H1 (cell line): ENCODE data around the gene POU2F2. TPM values are rescaled to one million over a fixed set of nuclear protein-coding genes. Genes with fewer than 3 reads are reported as not detected.

ENCODE experiments used
- CBX8 ChIP-seq: fragments of 300-800, 300-1000 bp; sonication (generic); IDR thresholded peaks from 2 replicates; pipeline ENCODE4 v1.7.1; 2016; ENCODE audit warnings: low read depth, low read length, borderline replicate concordance
- RBBP5 ChIP-seq: IDR thresholded peaks from 2 replicates; pipeline ENCODE4 v1.7.1; 2012; ENCODE audit warnings: low read depth, mild to moderate bottlenecking, inconsistent platforms, low read length, moderate library complexity, borderline replicate concordance
- polyA plus RNA-seq, 7 experiments: library from polyadenylated mRNA; depleted of rRNA in 3 of 7; stranded (reverse) in 5 of 7; unstranded in 2 of 7; fragments of >200 nt in 5 of 7; fragments of 200-250 nt in 2 of 7; gene quantifications; 1 replicate in 5 of 7; 2 replicates in 1 of 7; 4 replicates in 1 of 7; pipeline versions ENCODE4 v1.2.1 to v1.2.3, GENCODE V29; 2011 to 2013; ENCODE audit warnings: missing spikeins in 2 of 7, mixed read lengths in 2 of 7
- total RNA-seq: library from RNA; stranded (reverse); fragmentation: NEBNext Ultra II Directional; extraction: Animal tissue kit (Norgen Biotek cat#: 25700); gene quantifications from 2 replicates; pipeline ENCODE4 v1.2.1, GENCODE V29; 2021

Gene POU2F2
- total and polyA plus RNA-seq, 2 of the 8 experiments (the other 6 are each of a cell fraction or from before 2014, with no cell fraction given), result 5.0 to 6.1 TPM

- TF ChIP-seq CBX8, result no peak
- no peak for TF ChIP-seq RBBP5
- TF ChIP-seq, all 59 proteins: peak for 0
Observed at GRCh38 chr19:42156571-42156970, 24.3 kb upstream of the POU2F2 start (continued).
